ENCODE results near the gene MAGEA11. TPM values are rescaled to one million over a fixed set of nuclear protein-coding genes. Genes with fewer than 3 reads are reported as not detected.

Gene MAGEA11
- total and polyA plus RNA-seq, 2 experiments from 2014 or later, result not detected

- H3K9me3 Mint-ChIP-seq, result no peaks in the 10 kb centered on the region
- Histone ChIP-seq H3K4me2 (no peak overlapping the region), H3K79me2 (replicated peaks; ENCODE audit: insufficient read depth) (no peaks in the 10 kb centered on the region), H3K27ac (ENCODE audit: low read depth) (no peak overlapping the region), H3K27me3 (ENCODE audit: insufficient read depth) (peaks cover 14% of the 10 kb centered on the region; the same call in 1 of the 2 replicates), H3K4me3 (no peak overlapping the region), H3K9me2 (ENCODE audit: insufficient read depth) (no peaks in the 10 kb centered on the region), H2AFZ (no peak overlapping the region), H3K4me1 (ENCODE audit: insufficient read depth) (no peaks in the 10 kb centered on the region), H4K20me1 (replicated peaks; ENCODE audit: insufficient read depth) (no peaks in the 10 kb centered on the region; the same call in 1 of the 2 replicates), H3F3A (replicated peaks; ENCODE audit: low read depth) (no peaks in the 10 kb centered on the region), H3K36me3 (ENCODE audit: insufficient read depth) (no peaks in the 10 kb centered on the region)
- H3K27ac Mint-ChIP-seq, result no peak overlapping the region
- TF ChIP-seq POLR2AphosphoS5 (IDR thresholded peaks at IDR 0.05; ENCODE audit: low read depth) (no peak), EZH2 (IDR thresholded peaks at IDR 0.05; ENCODE audit: low read depth, unreplicated experiment) (no peak), REST (IDR thresholded peaks at IDR 0.05; ENCODE audit: unreplicated experiment) (no peak), ZNF462 (CRISPR knock-in tag; IDR thresholded peaks at IDR 0.05) (no peak), CREB1 (CRISPR knock-in tag; IDR thresholded peaks at IDR 0.05; ENCODE audit: low read depth) (no peak)
- H3K27me3 Mint-ChIP-seq (ENCODE audit: insufficient read depth, low read depth, poor library complexity), result peaks cover 19% of the 10 kb centered on the region
- 0 out of 3 replicates have a peak, but pooled peaks cover 2% of the 10 kb centered on the region for H3K4me1 Mint-ChIP-seq
- DNase-seq (ENCODE audit: low spot score) (no peak), ATAC-seq (no peak)
- no peaks in the 10 kb centered on the region for H3K36me3 Mint-ChIP-seq (ENCODE audit: low read depth)
- H3K4me3 Mint-ChIP-seq, result no peak overlapping the region
These were observed 5.9 kb downstream of the MAGEA11 start for GRCh38 chrX:149717803-149718202.

Measured in GM23338 (cell line).